Epithelial cell of proximal tubule (primary cell): ENCODE measurements around the gene GDF15. TPM values are rescaled to one million over a fixed set of nuclear protein-coding genes. Genes with fewer than 3 reads are reported as not detected.

ENCODE experiments used
- DNase-seq: peaks from one replicate; pipeline ENCODE4 v3.0.0-alpha.2; 2011; ENCODE audit warnings: low read depth
- H3K4me3 ChIP-seq: 2 replicates; pipeline ENCODE4 v1.5.1; 2011; ENCODE audit warnings: low read depth, mild to moderate bottlenecking, low read length
- CTCF ChIP-seq: conservative IDR thresholded peaks from 2 replicates; pipeline ENCODE4 v1.5.1; 2012; ENCODE audit warnings: low read depth, mild to moderate bottlenecking, low read length
- total RNA-seq: library from RNA; depleted of rRNA; stranded (reverse); fragments of >200 nt; gene quantifications from 2 replicates; pipeline ENCODE4 v1.2.3, GENCODE V29; 2015

Gene GDF15
- total RNA-seq, 1 donor from 2014 or later: 262 TPM

GRCh38 chr19:18425515-18426415 is 39.8 kb downstream of the GDF15 start:
- DNase-seq: no peak
- no peak for TF ChIP-seq CTCF

GRCh38 chr19:18426416-18426767 is 40.4 kb downstream of the GDF15 start:
- H3K4me3 ChIP-seq: no peak overlapping the region
- DNase-seq: no peak
- no peak for TF ChIP-seq CTCF

More at GRCh38 chr19:18425515-18426415, 39.8 kb downstream of the GDF15 start:
- no peak overlapping the region for H3K4me3 ChIP-seq

GRCh38 chr19:18427080-18427742 is 41.3 kb downstream of the GDF15 start:
- TF ChIP-seq CTCF: no peak
- no peak overlapping the region for H3K4me3 ChIP-seq
- DNase-seq: no peak

GRCh38 chr19:18427743-18428113 is 41.8 kb downstream of the GDF15 start:
- no peak for TF ChIP-seq CTCF
- DNase-seq: no peak
- H3K4me3 ChIP-seq: no peak overlapping the region

GRCh38 chr19:18428173-18428786 is 42.3 kb downstream of the GDF15 start:
- no peak for DNase-seq
- H3K4me3 ChIP-seq: no peak overlapping the region

More at GRCh38 chr19:18428173-18428786, 42.3 kb downstream of the GDF15 start:
- TF ChIP-seq CTCF: no peak
